HL-60 (cell line): Measurements from ENCODE around the gene GNPTG.

Source experiments
- DNase-seq, 2 experiments: peaks; one replicate each; pipeline ENCODE4 v3.0.0-alpha.2; 2010 to 2020; ENCODE audit warnings: low read depth in 1 of 2, low spot score in 1 of 2
- H3K27ac ChIP-seq: fragments of 250-450 bp; sonication (Bioruptor Pico); replicated peaks from 2 replicates; pipeline ENCODE4 v1.5.1; 2020; ENCODE audit warnings: mild to moderate bottlenecking, moderate library complexity
- H3K27me3 ChIP-seq: fragments of 250-450 bp; sonication (Bioruptor Pico); 2 replicates; pipeline ENCODE4 v1.5.1; 2021; ENCODE audit warnings: mild to moderate bottlenecking, moderate library complexity; ENCODE audit not compliant: insufficient read depth, poor library complexity, severe bottlenecking
- H3K4me3 ChIP-seq: replicated peaks from 2 replicates; pipeline ENCODE4 v1.5.1; 2011; ENCODE audit warnings: mild to moderate bottlenecking, control low read depth, low read length; ENCODE audit not compliant: insufficient read depth
- CTCF ChIP-seq: IDR thresholded peaks from one replicate; pipeline ENCODE4 v1.5.1; 2011; ENCODE audit warnings: low read length, control low read depth, inconsistent platforms; ENCODE audit not compliant: insufficient read depth
- GABPA ChIP-seq: IDR thresholded peaks from 2 replicates; pipeline ENCODE4 v1.6.1; 2012; ENCODE audit warnings: low read depth
- POLR2AphosphoS5 ChIP-seq: IDR thresholded peaks from 2 replicates; pipeline ENCODE4 v1.6.1; 2012; ENCODE audit warnings: low read depth
- SPI1 ChIP-seq: IDR thresholded peaks from 2 replicates; pipeline ENCODE4 v1.6.1; 2012; ENCODE audit warnings: low read depth, mild to moderate bottlenecking, borderline replicate concordance
- TF ChIP-seq, protein P1 (sequence below): IDR thresholded peaks from 2 replicates; pipeline ENCODE4 v1.6.1; 2012; ENCODE audit warnings: low read depth; ENCODE audit not compliant: insufficient replicate concordance

Gene GNPTG

GRCh38 chr16:1349951-1350350 is 1.8 kb upstream of the GNPTG start:
- H3K27me3 ChIP-seq: no peaks in the 10 kb centered on the region
- TF ChIP-seq CTCF (no peak), GABPA (no peak), SPI1 (no peak), POLR2AphosphoS5 (no peak)
- TF ChIP-seq, protein P1, sequence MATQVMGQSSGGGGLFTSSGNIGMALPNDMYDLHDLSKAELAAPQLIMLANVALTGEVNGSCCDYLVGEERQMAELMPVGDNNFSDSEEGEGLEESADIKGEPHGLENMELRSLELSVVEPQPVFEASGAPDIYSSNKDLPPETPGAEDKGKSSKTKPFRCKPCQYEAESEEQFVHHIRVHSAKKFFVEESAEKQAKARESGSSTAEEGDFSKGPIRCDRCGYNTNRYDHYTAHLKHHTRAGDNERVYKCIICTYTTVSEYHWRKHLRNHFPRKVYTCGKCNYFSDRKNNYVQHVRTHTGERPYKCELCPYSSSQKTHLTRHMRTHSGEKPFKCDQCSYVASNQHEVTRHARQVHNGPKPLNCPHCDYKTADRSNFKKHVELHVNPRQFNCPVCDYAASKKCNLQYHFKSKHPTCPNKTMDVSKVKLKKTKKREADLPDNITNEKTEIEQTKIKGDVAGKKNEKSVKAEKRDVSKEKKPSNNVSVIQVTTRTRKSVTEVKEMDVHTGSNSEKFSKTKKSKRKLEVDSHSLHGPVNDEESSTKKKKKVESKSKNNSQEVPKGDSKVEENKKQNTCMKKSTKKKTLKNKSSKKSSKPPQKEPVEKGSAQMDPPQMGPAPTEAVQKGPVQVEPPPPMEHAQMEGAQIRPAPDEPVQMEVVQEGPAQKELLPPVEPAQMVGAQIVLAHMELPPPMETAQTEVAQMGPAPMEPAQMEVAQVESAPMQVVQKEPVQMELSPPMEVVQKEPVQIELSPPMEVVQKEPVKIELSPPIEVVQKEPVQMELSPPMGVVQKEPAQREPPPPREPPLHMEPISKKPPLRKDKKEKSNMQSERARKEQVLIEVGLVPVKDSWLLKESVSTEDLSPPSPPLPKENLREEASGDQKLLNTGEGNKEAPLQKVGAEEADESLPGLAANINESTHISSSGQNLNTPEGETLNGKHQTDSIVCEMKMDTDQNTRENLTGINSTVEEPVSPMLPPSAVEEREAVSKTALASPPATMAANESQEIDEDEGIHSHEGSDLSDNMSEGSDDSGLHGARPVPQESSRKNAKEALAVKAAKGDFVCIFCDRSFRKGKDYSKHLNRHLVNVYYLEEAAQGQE: no peak
- no peak overlapping the region for H3K4me3 ChIP-seq
- no peak overlapping the region for H3K27ac ChIP-seq
- DNase-seq: no peak

DNA sequence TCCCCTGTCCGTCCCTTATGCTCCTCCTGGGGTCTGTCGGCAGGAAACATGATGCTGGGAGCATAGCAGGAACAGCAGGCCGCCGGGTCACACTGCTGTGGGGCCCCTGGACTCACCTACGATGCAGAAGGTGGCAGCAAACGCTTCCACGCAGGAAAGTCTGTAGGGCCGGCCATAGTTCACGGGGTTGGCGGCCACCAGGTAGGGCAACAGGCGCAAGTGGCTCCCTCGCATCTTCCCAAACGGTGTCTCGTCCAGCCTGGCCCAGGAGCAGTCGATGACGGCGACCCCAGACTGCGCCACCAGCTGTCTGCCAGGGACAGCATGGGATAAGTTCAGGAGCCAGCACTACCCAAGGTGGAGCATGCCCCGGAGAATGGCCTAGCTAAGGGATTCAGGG is 1.0 kb upstream of the GNPTG start:
- TF ChIP-seq POLR2AphosphoS5 (no peak), SPI1 (no peak), GABPA (no peak), CTCF (no peak)
- TF ChIP-seq, protein P1: no peak
- no peaks in the 10 kb centered on the region for H3K27me3 ChIP-seq
- DNase-seq: no peak
- H3K27ac ChIP-seq: no peak overlapping the region; the same call in 1 of the 2 replicates
- H3K4me3 ChIP-seq: peak overlapping the region; percentile 100

DNA sequence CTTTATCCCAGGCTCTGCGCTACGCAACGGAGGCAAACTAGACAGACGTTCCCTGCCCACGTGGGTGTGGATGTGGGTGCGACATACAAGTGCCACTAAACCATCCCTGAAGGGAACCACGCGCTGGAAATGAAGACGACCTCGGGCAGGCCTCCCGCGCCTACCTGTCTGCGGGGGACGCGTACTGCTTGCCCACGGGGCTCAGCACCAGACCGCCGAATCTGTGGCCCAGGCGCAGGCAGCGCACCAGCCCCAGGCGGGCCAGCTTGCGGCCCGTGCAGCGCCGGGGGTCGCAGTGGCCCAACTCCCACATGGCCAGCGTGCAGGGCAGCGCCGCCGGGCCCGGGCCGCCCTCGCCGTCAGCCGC is 533 bp upstream of the GNPTG start:
- DNase-seq: no peak
- H3K27ac ChIP-seq: peak overlapping the region; percentile 35
- TF ChIP-seq SPI1 (no peak), CTCF (no peak), GABPA (no peak), POLR2AphosphoS5 (no peak)
- TF ChIP-seq, protein P1: no peak
- peak overlapping the region; percentile 100 for H3K4me3 ChIP-seq
- H3K27me3 ChIP-seq: no peaks in the 10 kb centered on the region
